Mesothelial cell of epicardium (in vitro differentiated cells): Measurements from ENCODE around the gene NDFIP1. TPM values are rescaled to one million over a fixed set of nuclear protein-coding genes. Genes with fewer than 3 reads are reported as not detected.
"Not testable (repeated sequence)": the region's sequence is repeated elsewhere in the genome, so short reads cannot be mapped to it uniquely, and the experiment has no call there.

Experiments
- DNase-seq, 2 experiments: peaks; one replicate each; pipeline ENCODE4 v3.0.0; 2021; ENCODE audit warnings: low spot score in 2 of 2; ENCODE audit not compliant: unreplicated experiment in 2 of 2
- H3K27ac Mint-ChIP-seq: 2 replicates; pipeline ENCODE4 v1.8.0; 2021; ENCODE audit warnings: mixed read lengths
- H3K27me3 Mint-ChIP-seq: 2 replicates; pipeline ENCODE4 v1.8.0; 2021; ENCODE audit warnings: low read depth, mixed read lengths
- H3K36me3 Mint-ChIP-seq: 2 replicates; pipeline ENCODE4 v1.8.0; 2021; ENCODE audit warnings: mixed read lengths
- H3K4me1 Mint-ChIP-seq: 2 replicates; pipeline ENCODE4 v1.8.0; 2021; ENCODE audit warnings: mixed read lengths
- H3K4me3 Mint-ChIP-seq: 2 replicates; pipeline ENCODE4 v1.8.0; 2021; ENCODE audit warnings: mild to moderate bottlenecking, moderate library complexity, mixed read lengths
- H3K9me3 Mint-ChIP-seq: 2 replicates; pipeline ENCODE4 v1.8.0; 2021; ENCODE audit warnings: mixed read lengths
- total RNA-seq: library from RNA; stranded (reverse); gene quantifications from 3 replicates; pipeline ENCODE4 v1.2.1, GENCODE V29; 2021
- TF ChIP-seq, protein P1 (sequence below): fragments of 200-600 bp; sonication (generic); IDR thresholded peaks from one replicate; pipeline ENCODE4 v1.5.0; 2021; ENCODE audit warnings: antibody characterized with exemption; ENCODE audit not compliant: unreplicated experiment

The NDFIP1 gene
- total RNA-seq, 1 donor from 2014 or later, result 67.9 TPM

DNA sequence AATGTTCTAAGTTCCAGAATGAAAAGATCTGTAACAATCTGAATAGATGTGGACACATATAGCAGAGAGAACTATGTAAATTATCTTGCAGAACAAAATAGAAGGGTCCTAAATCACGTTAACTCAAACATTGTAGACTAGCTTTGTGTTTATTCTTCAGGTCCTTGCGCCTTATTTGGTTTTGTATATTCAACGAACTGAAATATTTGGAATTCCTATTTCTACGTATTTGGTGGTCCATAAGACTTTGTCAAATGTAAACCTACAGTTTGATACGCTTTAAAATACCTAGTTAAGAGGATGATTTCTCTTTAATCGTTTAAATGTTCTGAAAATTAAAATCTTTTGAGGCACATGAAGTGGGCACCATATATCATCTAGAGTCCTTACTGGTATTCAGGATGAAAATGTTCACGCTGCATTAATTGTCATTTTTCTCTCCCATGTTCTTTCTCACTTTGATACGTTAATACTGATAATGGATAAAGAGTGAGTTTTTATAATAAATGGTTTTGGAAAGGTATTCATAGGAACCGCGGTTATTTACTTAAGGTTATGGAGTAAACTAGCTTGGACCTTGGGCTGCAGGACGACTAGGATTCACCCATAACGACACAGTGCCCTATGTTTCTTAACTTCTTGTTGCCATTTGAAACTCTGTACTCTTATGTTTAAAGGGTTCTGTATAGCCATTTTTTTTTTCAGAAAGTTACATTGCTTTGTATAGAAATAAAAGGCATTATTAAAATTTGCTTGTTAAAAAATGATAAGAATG is 45.3 kb downstream of the NDFIP1 start:
- TF ChIP-seq, protein P1, sequence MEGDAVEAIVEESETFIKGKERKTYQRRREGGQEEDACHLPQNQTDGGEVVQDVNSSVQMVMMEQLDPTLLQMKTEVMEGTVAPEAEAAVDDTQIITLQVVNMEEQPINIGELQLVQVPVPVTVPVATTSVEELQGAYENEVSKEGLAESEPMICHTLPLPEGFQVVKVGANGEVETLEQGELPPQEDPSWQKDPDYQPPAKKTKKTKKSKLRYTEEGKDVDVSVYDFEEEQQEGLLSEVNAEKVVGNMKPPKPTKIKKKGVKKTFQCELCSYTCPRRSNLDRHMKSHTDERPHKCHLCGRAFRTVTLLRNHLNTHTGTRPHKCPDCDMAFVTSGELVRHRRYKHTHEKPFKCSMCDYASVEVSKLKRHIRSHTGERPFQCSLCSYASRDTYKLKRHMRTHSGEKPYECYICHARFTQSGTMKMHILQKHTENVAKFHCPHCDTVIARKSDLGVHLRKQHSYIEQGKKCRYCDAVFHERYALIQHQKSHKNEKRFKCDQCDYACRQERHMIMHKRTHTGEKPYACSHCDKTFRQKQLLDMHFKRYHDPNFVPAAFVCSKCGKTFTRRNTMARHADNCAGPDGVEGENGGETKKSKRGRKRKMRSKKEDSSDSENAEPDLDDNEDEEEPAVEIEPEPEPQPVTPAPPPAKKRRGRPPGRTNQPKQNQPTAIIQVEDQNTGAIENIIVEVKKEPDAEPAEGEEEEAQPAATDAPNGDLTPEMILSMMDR, result no peak
- Mint-ChIP-seq H3K36me3 (peaks cover 10% of the 10 kb centered on the region), H3K9me3 (no peaks in the 10 kb centered on the region), H3K27ac (no peak overlapping the region), H3K4me1 (peaks cover 16% of the 10 kb centered on the region), H3K4me3 (no peak overlapping the region), H3K27me3 (no peaks in the 10 kb centered on the region)
- DNase-seq, result no peak

DNA sequence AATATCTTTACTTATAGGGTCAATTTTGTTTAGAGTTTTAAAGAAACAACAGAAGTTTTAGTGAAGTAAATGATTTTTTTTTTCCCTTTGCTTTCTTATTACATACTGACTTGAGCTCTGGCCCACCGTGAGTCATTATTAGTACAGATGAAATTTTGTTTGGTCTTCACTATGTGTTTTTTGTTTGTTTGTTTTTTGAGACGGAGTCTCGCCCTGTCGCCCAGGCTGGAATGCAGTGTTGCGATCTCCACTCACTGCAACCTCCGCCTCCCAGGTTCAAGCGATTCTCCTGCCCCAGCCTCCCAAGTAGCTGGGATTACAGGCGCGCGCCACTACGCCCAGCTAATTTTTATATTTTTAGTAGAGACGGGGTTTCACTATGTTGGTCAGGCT is 45.9 kb downstream of the NDFIP1 start:
- H3K27me3 Mint-ChIP-seq, H3K27ac Mint-ChIP-seq, DNase-seq, H3K9me3 Mint-ChIP-seq, H3K4me3 Mint-ChIP-seq: not testable (repeated sequence)
- peaks cover 10% of the 10 kb centered on the region for H3K36me3 Mint-ChIP-seq
- peaks cover 17% of the 10 kb centered on the region for H3K4me1 Mint-ChIP-seq

GRCh38 chr5:142156839-142157463 is 48.4 kb downstream of the NDFIP1 start:
- TF ChIP-seq, protein P1, result no peak
- H3K27me3 Mint-ChIP-seq, result no peaks in the 10 kb centered on the region
- peak overlapping the region; percentile 76 for H3K27ac Mint-ChIP-seq
- no peaks in the 10 kb centered on the region for H3K9me3 Mint-ChIP-seq
- no peak overlapping the region for H3K4me3 Mint-ChIP-seq
- DNase-seq, result no peak
- peaks cover 28% of the 10 kb centered on the region for H3K4me1 Mint-ChIP-seq
- H3K36me3 Mint-ChIP-seq, result peaks cover 6% of the 10 kb centered on the region

DNA sequence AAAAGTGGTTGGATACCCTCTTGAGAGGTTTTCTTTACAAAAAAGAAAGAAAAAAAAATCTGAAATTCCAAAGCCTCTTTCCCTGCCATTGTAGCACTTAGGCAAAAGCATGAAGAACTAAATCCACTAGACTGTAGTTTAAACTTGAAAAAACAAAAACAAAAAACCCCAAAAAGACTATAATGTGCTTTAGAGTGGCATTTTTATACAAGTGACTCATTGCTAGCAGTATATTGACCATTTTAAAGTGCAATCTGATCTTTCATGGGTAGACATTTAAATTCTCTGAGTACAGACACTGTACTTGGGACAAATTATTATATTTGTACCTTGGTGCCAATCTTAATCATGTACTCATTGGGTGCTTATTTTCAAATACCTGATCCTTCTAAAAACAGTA is 50.8 kb downstream of the NDFIP1 start:
- no peaks in the 10 kb centered on the region for H3K9me3 Mint-ChIP-seq
- H3K4me3 Mint-ChIP-seq, result no peak overlapping the region
- no peaks in the 10 kb centered on the region for H3K27me3 Mint-ChIP-seq
- H3K4me1 Mint-ChIP-seq, result peaks cover 17% of the 10 kb centered on the region
- peaks cover 2% of the 10 kb centered on the region for H3K36me3 Mint-ChIP-seq
- TF ChIP-seq, protein P1, result no peak
- no peak for DNase-seq
- H3K27ac Mint-ChIP-seq, result no peak overlapping the region

GRCh38 chr5:142164315-142164714 is 55.7 kb downstream of the NDFIP1 start:
- DNase-seq, result no peak
- Mint-ChIP-seq H3K4me1 (peaks cover 24% of the 10 kb centered on the region), H3K9me3 (no peaks in the 10 kb centered on the region), H3K4me3 (no peak overlapping the region), H3K36me3 (no peaks in the 10 kb centered on the region), H3K27ac (no peak overlapping the region), H3K27me3 (no peaks in the 10 kb centered on the region)
- TF ChIP-seq, protein P1, result no peak

DNA sequence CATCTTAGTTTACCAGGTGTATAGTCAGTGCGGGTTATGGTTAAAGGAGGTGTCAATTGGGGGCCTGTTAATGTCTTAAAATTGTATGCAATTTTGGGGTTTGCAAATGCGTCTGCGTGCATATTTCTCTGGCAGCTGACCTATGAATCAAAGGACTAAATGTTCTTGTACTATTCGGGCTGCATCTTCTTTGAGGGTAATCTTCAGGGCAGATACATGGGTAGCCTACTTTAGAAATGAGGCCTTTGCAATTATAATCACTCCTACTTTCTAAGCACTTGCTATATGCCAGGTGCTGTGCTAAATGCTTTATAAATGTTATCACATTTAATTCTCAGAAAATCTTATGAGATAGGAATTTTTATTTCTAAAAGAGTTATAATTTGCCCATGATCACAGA is 58.2 kb downstream of the NDFIP1 start:
- TF ChIP-seq, protein P1, result no peak
- Mint-ChIP-seq H3K9me3 (no peaks in the 10 kb centered on the region), H3K27me3 (no peaks in the 10 kb centered on the region), H3K4me3 (no peak overlapping the region), H3K27ac (no peak overlapping the region), H3K36me3 (no peaks in the 10 kb centered on the region), H3K4me1 (peaks cover 26% of the 10 kb centered on the region)
- DNase-seq, result no peak
